ENCODE data around the gene ZNF385B.
A peak's percentile ranks its signal among the peaks of the same experiment; 100 is the strongest.

GRCh38 chr2:179440642-179441251, 420.7 kb downstream of the ZNF385B start:
- peak; percentile 94 for TF ChIP-seq CTCF (conservative IDR thresholded peaks at IDR 0.05; ENCODE audit: low read length)
- TF ChIP-seq EZH2phosphoT487 (IDR thresholded peaks at IDR 0.05; ENCODE audit: borderline replicate concordance, low read depth, low read length) = no peak

Data from OCI-LY7 (cell line).